Glutamatergic neuron (in vitro differentiated cells): ENCODE data around the gene TDO2. TPM values are rescaled to one million over a fixed set of nuclear protein-coding genes. Genes with fewer than 3 reads are reported as not detected.

Source experiments
- DNase-seq: peaks from one replicate; pipeline ENCODE4 v3.0.0; 2022
- H3K27ac Mint-ChIP-seq: one replicate; pipeline ENCODE4 v1.8.0; 2020; ENCODE audit warnings: mild to moderate bottlenecking, mixed read lengths, inconsistent platforms; ENCODE audit not compliant: unreplicated experiment
- H3K27me3 Mint-ChIP-seq: one replicate; pipeline ENCODE4 v1.8.0; 2020; ENCODE audit warnings: mild to moderate bottlenecking, moderate library complexity, mixed read lengths, inconsistent platforms; ENCODE audit not compliant: unreplicated experiment
- H3K36me3 Mint-ChIP-seq: one replicate; pipeline ENCODE4 v1.8.0; 2020; ENCODE audit warnings: mild to moderate bottlenecking, mixed read lengths, inconsistent platforms; ENCODE audit not compliant: unreplicated experiment
- H3K4me1 Mint-ChIP-seq: one replicate; pipeline ENCODE4 v1.8.0; 2020; ENCODE audit warnings: mild to moderate bottlenecking, low read depth, mixed read lengths, inconsistent platforms; ENCODE audit not compliant: unreplicated experiment
- H3K4me3 Mint-ChIP-seq: one replicate; pipeline ENCODE4 v1.8.0; 2020; ENCODE audit warnings: mild to moderate bottlenecking, mixed read lengths, inconsistent platforms; ENCODE audit not compliant: unreplicated experiment
- H3K9me3 Mint-ChIP-seq: one replicate; pipeline ENCODE4 v1.8.0; 2020; ENCODE audit warnings: mild to moderate bottlenecking, moderate library complexity, mixed read lengths, inconsistent platforms; ENCODE audit not compliant: unreplicated experiment
- CTCF ChIP-seq: fragments of 200-600 bp; sonication (generic); IDR thresholded peaks from one replicate; pipeline ENCODE4 v1.5.0; 2021; ENCODE audit not compliant: partially characterized antibody, unreplicated experiment
- total RNA-seq: library from RNA; stranded (reverse); fragmentation: NEBNext Ultra II Directional; extraction: Animal tissue kit (Norgen Biotek cat#: 25700); gene quantifications from one replicate; pipeline ENCODE4 v1.2.1, GENCODE V29; 2021; ENCODE audit not compliant: unreplicated experiment

TDO2 gene
- total RNA-seq, 1 donor from 2014 or later, result 0.32 TPM

GRCh38 chr4:155877971-155878370 is 25.5 kb upstream of the TDO2 start:
- no peaks in the 10 kb centered on the region for H3K4me1 Mint-ChIP-seq
- H3K27ac Mint-ChIP-seq, result no peak overlapping the region
- no peaks in the 10 kb centered on the region for H3K27me3 Mint-ChIP-seq
- H3K4me3 Mint-ChIP-seq, result no peak overlapping the region
- TF ChIP-seq CTCF, result no peak
- no peak for DNase-seq
- peaks cover 2% of the 10 kb centered on the region for H3K9me3 Mint-ChIP-seq
- H3K36me3 Mint-ChIP-seq, result no peaks in the 10 kb centered on the region

- H3K4me3 Mint-ChIP-seq, result no peak overlapping the region
- peaks cover 2% of the 10 kb centered on the region for H3K9me3 Mint-ChIP-seq
- no peaks in the 10 kb centered on the region for H3K36me3 Mint-ChIP-seq
- H3K27me3 Mint-ChIP-seq, result no peaks in the 10 kb centered on the region
- DNase-seq, result no peak
- no peak for TF ChIP-seq CTCF
- no peak overlapping the region for H3K27ac Mint-ChIP-seq
- H3K4me1 Mint-ChIP-seq, result no peaks in the 10 kb centered on the region
Measured at GRCh38 chr4:155878611-155879010, 24.9 kb upstream of the TDO2 start.

GRCh38 chr4:155879767-155880166 is 23.7 kb upstream of the TDO2 start:
- no peaks in the 10 kb centered on the region for H3K4me1 Mint-ChIP-seq
- TF ChIP-seq CTCF, result no peak
- no peak overlapping the region for H3K27ac Mint-ChIP-seq
- H3K4me3 Mint-ChIP-seq, result no peak overlapping the region
- DNase-seq, result no peak
- H3K27me3 Mint-ChIP-seq, result no peaks in the 10 kb centered on the region
- peaks cover 2% of the 10 kb centered on the region for H3K9me3 Mint-ChIP-seq
- peaks cover 5% of the 10 kb centered on the region for H3K36me3 Mint-ChIP-seq

- peaks cover 2% of the 10 kb centered on the region for H3K9me3 Mint-ChIP-seq
- DNase-seq, result no peak
- H3K27me3 Mint-ChIP-seq, result no peaks in the 10 kb centered on the region
- peaks cover 5% of the 10 kb centered on the region for H3K36me3 Mint-ChIP-seq
- no peak overlapping the region for H3K27ac Mint-ChIP-seq
- TF ChIP-seq CTCF, result no peak
- no peak overlapping the region for H3K4me3 Mint-ChIP-seq
- no peaks in the 10 kb centered on the region for H3K4me1 Mint-ChIP-seq
Measured at GRCh38 chr4:155881555-155881954, 21.9 kb upstream of the TDO2 start.

GRCh38 chr4:155883895-155884294 is 19.6 kb upstream of the TDO2 start:
- Mint-ChIP-seq H3K27me3 (no peaks in the 10 kb centered on the region), H3K36me3 (peaks cover 5% of the 10 kb centered on the region), H3K4me1 (no peaks in the 10 kb centered on the region), H3K27ac (no peak overlapping the region), H3K9me3 (peaks cover 2% of the 10 kb centered on the region), H3K4me3 (no peak overlapping the region)
- no peak for TF ChIP-seq CTCF
- DNase-seq, result no peak
